HG03095 (cell line): ENCODE data around the gene SHC3.

Experiments used
- ATAC-seq: cut with Tn5 transposase; IDR thresholded peaks from one replicate; pipeline ENCODE4 v1.9.1; 2021; ENCODE audit warnings: moderate library complexity; ENCODE audit not compliant: unreplicated experiment

The SHC3 gene

GRCh38 chr9:89006267-89006666 lies 172.4 kb downstream of the SHC3 start:
- ATAC-seq, result no peak

DNA sequence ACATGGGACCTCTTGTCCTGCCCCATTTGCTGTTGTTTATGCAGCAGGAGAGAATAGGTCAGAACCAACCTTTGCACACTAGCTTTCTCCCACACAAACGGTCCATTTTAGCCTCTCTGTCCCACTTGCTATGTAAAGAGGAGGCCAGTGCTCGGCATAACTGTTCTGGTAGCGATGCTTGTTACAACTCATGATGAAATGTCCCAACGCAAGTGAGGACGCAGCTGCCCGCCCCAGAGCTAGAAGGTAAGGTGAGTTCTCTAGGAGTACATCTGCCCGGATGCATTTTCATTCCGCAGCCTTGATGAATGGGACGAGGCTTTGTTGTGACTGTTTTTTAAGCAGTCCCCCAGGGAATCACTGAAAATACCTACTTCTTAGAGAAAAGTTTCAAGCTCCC lies 173.3 kb downstream of the SHC3 start:
- ATAC-seq, result no peak

GRCh38 chr9:89002987-89003386 lies 175.6 kb downstream of the SHC3 start:
- ATAC-seq, result no peak

DNA sequence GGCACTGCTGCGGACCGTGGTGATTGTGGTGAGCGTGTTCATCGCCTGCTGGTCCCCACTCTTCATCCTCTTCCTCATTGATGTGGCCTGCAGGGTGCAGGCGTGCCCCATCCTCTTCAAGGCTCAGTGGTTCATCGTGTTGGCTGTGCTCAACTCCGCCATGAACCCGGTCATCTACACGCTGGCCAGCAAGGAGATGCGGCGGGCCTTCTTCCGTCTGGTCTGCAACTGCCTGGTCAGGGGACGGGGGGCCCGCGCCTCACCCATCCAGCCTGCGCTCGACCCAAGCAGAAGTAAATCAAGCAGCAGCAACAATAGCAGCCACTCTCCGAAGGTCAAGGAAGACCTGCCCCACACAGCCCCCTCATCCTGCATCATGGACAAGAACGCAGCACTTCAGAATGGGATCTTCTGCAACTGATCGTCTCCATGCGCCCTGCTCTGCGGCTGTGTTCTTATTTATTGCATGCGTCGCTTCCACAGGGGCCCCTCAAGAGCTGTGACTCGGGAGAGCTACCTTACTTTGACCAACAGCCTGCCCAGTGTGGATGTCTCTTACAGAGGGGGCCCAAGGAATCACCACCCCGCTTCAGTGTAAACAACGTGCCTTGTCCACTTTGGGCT lies 176.6 kb downstream of the SHC3 start:
- ATAC-seq, result no peak

DNA sequence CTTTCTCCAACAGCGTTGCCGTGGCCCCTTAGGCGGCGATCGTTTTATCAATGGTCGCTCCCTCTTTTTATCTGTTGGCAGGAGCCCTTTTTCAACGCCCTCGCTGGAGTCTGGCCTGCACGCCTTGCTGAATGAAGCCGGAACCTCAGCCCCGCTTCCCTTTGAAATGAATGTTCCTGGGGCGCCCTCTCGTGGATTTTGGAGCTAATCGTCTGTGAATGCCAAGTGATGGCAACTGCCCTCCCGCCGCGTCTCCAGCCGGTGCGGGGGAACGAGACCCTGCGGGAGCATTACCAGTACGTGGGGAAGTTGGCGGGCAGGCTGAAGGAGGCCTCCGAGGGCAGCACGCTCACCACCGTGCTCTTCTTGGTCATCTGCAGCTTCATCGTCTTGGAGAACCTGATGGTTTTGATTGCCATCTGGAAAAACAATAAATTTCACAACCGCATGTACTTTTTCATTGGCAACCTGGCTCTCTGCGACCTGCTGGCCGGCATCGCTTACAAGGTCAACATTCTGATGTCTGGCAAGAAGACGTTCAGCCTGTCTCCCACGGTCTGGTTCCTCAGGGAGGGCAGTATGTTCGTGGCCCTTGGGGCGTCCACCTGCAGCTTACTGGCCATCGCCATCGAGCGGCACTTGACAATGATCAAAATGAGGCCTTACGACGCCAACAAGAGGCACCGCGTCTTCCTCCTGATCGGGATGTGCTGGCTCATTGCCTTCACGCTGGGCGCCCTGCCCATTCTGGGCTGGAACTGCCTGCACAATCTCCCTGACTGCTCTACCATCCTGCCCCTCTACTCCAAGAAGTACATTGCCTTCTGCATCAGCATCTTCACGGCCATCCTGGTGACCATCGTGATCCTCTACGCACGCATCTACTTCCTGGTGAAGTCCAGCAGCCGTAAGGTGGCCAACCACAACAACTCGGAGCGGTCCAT lies 177.4 kb downstream of the SHC3 start:
- ATAC-seq, result peak; percentile 57

GRCh38 chr9:89000371-89000781 lies 178.2 kb downstream of the SHC3 start:
- no peak for ATAC-seq

DNA sequence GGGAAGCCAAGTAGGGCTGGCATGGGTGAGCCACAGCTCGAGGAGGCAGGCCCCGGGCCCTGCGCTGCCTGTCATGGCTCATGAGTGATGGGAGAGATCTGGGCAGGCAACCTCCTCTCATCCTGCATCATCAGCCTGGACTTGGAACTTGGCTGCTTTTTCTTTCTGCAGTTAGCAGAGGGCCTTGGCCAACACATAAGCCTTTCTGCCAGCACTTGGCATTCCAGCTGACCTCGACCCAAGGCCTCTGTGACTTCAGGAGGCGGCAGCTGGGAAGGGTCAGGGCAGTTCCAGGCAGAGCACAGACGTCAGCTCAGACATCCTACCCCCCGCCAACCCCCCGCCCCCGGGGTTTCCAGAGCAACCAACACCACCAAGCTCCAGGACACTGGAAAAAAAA lies 179.7 kb downstream of the SHC3 start:
- no peak for ATAC-seq

GRCh38 chr9:88998503-88998902 lies 180.1 kb downstream of the SHC3 start:
- ATAC-seq, result no peak

- no peak for ATAC-seq
Observed at GRCh38 chr9:88997646-88998045, 181.0 kb downstream of the SHC3 start.

DNA sequence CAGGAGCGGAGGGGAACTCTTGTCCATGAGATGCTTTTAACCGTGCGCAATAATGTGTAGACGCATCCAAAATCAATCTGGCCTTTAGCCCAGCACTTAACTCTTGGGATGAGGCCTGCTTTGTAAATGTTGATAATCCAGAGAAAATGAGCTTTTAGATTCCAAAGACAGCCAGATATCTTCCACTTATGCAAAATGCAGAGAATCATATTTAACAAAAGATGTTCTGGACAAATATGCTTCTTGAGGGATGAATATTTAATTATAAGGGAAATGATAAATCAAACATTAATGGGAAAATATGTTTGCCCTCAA lies 181.7 kb downstream of the SHC3 start:
- ATAC-seq, result no peak

- ATAC-seq, result no peak
Observed at GRCh38 chr9:88996046-88996920, 182.3 kb downstream of the SHC3 start.

GRCh38 chr9:88995627-88996026 lies 183.0 kb downstream of the SHC3 start:
- no peak for ATAC-seq

GRCh38 chr9:88995200-88995577 lies 183.4 kb downstream of the SHC3 start:
- ATAC-seq, result no peak

DNA sequence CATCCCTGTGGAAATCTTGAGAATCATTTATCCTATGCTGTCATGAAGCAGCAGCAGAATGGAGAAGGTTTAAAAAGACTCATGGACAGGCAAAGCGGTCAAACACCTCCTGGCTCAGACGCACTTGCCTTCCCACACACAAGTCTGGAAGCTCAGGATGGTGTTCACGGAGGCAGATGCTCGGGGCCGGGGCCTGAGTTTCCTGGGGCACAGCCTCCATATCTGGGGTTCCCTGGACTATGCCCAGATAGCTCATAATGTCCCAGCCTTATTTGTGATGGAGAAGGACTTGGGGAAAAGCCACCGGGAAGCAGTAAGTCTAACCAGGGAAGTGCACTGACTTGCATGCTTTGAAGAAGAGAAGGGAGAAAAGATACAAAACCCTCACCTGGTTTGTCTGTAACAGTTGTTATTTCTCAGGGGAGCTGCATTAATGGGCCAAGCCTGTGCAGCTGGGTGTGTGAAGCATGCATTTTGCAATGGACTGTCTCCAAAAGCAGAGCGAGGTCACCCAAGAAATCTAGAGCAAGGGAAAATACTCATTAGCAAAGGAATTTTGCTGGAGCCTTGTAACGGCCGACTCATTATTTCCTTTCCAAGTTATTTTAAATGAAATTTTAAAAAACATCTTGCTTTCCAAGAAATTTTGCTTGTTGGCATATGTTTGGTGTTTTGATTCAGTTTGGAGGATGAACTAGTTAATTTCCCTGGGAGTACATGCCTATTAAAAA lies 184.0 kb downstream of the SHC3 start:
- no peak for ATAC-seq

DNA sequence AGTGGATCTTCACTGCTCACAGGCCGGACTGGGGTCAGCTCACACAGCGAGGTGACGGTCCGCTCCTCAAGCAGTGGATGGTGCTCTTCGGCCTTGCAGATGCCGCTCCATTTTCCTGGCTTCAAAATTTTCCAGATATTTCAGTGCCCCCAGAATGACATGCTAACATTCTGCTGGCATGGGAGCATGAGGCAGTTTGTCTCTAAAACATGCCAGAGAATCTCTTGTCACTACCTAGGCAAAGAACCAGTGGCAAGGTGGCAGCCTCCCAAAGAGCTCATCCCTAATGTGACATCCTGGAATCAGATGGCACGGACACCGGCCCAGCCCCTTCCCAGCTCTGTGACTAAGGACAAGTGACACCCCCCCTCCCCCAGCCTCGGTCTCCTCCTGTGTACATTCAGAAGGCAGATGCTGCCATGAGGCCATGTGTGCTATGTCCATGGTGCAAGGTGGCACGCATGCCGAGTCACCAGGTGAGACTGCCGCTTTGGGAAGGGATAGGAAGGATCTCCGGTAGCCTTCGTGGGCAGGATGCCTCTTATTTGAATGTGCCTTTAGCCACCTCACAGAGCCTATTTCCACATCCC lies 184.7 kb downstream of the SHC3 start:
- ATAC-seq, result no peak

GRCh38 chr9:88993327-88993726 lies 185.3 kb downstream of the SHC3 start:
- ATAC-seq, result no peak

- no peak for ATAC-seq
Observed at GRCh38 chr9:88992556-88992955, 186.1 kb downstream of the SHC3 start.

GRCh38 chr9:88991066-88992034 lies 187.3 kb downstream of the SHC3 start, which contains the start of gene S1PR3:
S1PR3 (plus strand) TSS chr9:88991468; CDS start chr9:89001201, 9,733 bp downstream.
- ATAC-seq, result no peak

DNA sequence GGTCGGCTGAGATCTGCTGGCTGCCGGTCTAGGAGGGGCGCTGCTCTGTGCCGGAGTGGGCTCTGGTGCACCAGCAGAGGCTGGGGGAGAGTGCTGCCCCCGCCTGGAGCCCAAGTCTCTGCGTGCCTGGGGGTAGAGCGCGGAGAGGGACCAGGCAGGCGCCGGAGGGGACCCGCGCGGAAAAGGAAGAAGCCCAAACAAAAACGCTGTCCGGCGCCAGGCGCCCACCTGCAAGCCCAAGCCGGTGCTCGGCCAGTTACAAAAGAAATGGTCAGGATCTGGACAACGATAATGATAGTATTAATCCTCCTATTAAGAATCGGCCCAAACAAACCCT lies 187.9 kb downstream of the SHC3 start:
- ATAC-seq, result no peak
